DOHH2 (cell line): ENCODE data around the gene PLXNC1.

Experiments
- CTCF ChIP-seq: fragments of 200-600 bp; sonication (generic); IDR thresholded peaks from one replicate; pipeline ENCODE4 v1.5.1; 2014; ENCODE audit warnings: antibody characterized with exemption, mild to moderate bottlenecking, low read depth, low read length; ENCODE audit not compliant: poor library complexity, severe bottlenecking
- EZH2phosphoT487 ChIP-seq: fragments of 200-600 bp; sonication (generic); IDR thresholded peaks from 2 replicates; pipeline ENCODE4 v1.6.1; 2017; ENCODE audit warnings: borderline replicate concordance, mild to moderate bottlenecking, antibody characterized with exemption, low read length, moderate library complexity, mixed read lengths

- no peak for TF ChIP-seq CTCF
- TF ChIP-seq EZH2phosphoT487, result no peak
Measured at GRCh38 chr12:94289461-94290312, 141.3 kb downstream of the PLXNC1 start.
